HEK293 (cell line): ENCODE data around the gene PZP.
"Not testable (repeated sequence)": the region's sequence is repeated elsewhere in the genome, so short reads cannot be mapped to it uniquely, and the experiment has no call there.

ENCODE experiments used
- CTCF ChIA-PET: fragments of 350-600 bp; formaldehyde crosslinking; extraction: SDS; loops from one replicate; lab custom pipeline; 2021; ENCODE audit warnings: antibody characterized with exemption; lab: Yijun Ruan, JAX
- POLR2A ChIA-PET: fragments of 300-600 bp; formaldehyde crosslinking; extraction: SDS; loops from one replicate; lab custom pipeline; 2020; ENCODE audit warnings: antibody characterized with exemption, inconsistent platforms; lab: Yijun Ruan, JAX
- H3K27ac ChIP-seq: fragments of 200-500 bp; sonication (Bioruptor generic); 2 replicates; pipeline ENCODE4 v1.5.1; 2014; ENCODE audit warnings: low read depth, low read length, control low read depth, inconsistent platforms; ENCODE audit errors: extremely low read depth
- H3K36me3 ChIP-seq, 2 experiments: fragments of 200-500 bp in 1 of 2; sonication (Bioruptor generic) in 1 of 2; 1 replicate in 1 of 2; 2 replicates in 1 of 2; pipeline ENCODE4 v1.5.1; 2014 to 2017; ENCODE audit warnings: inconsistent platforms in 2 of 2, low read length in 2 of 2; ENCODE audit not compliant: control insufficient read depth in 2 of 2, insufficient read depth in 1 of 2
- H3K4me1 ChIP-seq: fragments of 200-500 bp; sonication (Bioruptor generic); 2 replicates; pipeline ENCODE4 v1.5.1; 2014; ENCODE audit warnings: mild to moderate bottlenecking, low read length, inconsistent platforms; ENCODE audit not compliant: control insufficient read depth, insufficient read depth
- H3K4me3 ChIP-seq: 2 replicates; pipeline ENCODE4 v1.5.1; 2011; ENCODE audit warnings: low read depth, mild to moderate bottlenecking, control low read depth, low read length, moderate library complexity
- H3K9me3 ChIP-seq: fragments of 200-500 bp; sonication (Bioruptor generic); 2 replicates; pipeline ENCODE4 v1.5.1; 2014; ENCODE audit warnings: low read depth, low read length, inconsistent platforms; ENCODE audit not compliant: control insufficient read depth, insufficient read depth
- GLI2 ChIP-seq: fragments of 450-650 bp; formaldehyde crosslinking; IDR thresholded peaks from 2 replicates; pipeline ENCODE4; 2017; ENCODE audit warnings: missing biosample characterization, missing genetic modification characterization, low read depth, borderline replicate concordance
- PBX3 ChIP-seq: sonication (generic); formaldehyde crosslinking; IDR thresholded peaks from 2 replicates; pipeline ENCODE4 v1.8.1; 2022; ENCODE audit warnings: mild to moderate bottlenecking, moderate library complexity, missing genetic modification reagents
- PRDM10 ChIP-seq: fragments of 450-650 bp; formaldehyde crosslinking; IDR thresholded peaks from 2 replicates; pipeline ENCODE4 v1.5.1; 2016; ENCODE audit warnings: missing biosample characterization, missing genetic modification characterization
- SCRT1 ChIP-seq: fragments of 450-650 bp; formaldehyde crosslinking; IDR thresholded peaks from 2 replicates; pipeline ENCODE4 v1.5.1; 2016; ENCODE audit warnings: missing biosample characterization, missing genetic modification characterization, borderline replicate concordance
- YY1 ChIP-seq: fragments of 450-650 bp; formaldehyde crosslinking; IDR thresholded peaks from 2 replicates; pipeline ENCODE4 v1.5.1; 2018; ENCODE audit warnings: missing biosample characterization, missing genetic modification characterization
- ZBTB1 ChIP-seq: fragments of 450-650 bp; formaldehyde crosslinking; IDR thresholded peaks from 2 replicates; pipeline ENCODE4 v1.5.1; 2016; ENCODE audit warnings: missing biosample characterization, missing genetic modification characterization
- ZBTB21 ChIP-seq: fragments of 450-650 bp; formaldehyde crosslinking; IDR thresholded peaks from 2 replicates; pipeline ENCODE4 v1.5.1; 2017; ENCODE audit warnings: missing biosample characterization, missing genetic modification characterization
- ZBTB48 ChIP-seq: fragments of 450-650 bp; formaldehyde crosslinking; IDR thresholded peaks from 2 replicates; pipeline ENCODE4 v1.5.1; 2016; ENCODE audit warnings: missing biosample characterization, missing genetic modification characterization
- ZNF10 ChIP-seq: fragments of 450-650 bp; formaldehyde crosslinking; IDR thresholded peaks from 2 replicates; pipeline ENCODE4 v1.5.1; 2017; ENCODE audit warnings: missing biosample characterization, missing genetic modification characterization
- ZNF133 ChIP-seq: fragments of 450-650 bp; formaldehyde crosslinking; IDR thresholded peaks from 2 replicates; pipeline ENCODE4 v1.5.1; 2016; ENCODE audit warnings: missing biosample characterization, missing genetic modification characterization
- ZNF155 ChIP-seq: fragments of 450-650 bp; formaldehyde crosslinking; IDR thresholded peaks from 2 replicates; pipeline ENCODE4 v1.5.1; 2016; ENCODE audit warnings: missing biosample characterization, missing genetic modification characterization
- ZNF174 ChIP-seq: fragments of 450-650 bp; formaldehyde crosslinking; IDR thresholded peaks from 2 replicates; pipeline ENCODE4 v1.5.0; 2017; ENCODE audit warnings: missing biosample characterization, mild to moderate bottlenecking, missing genetic modification characterization
- ZNF202 ChIP-seq: fragments of 450-650 bp; formaldehyde crosslinking; IDR thresholded peaks from 2 replicates; pipeline ENCODE4 v1.5.1; 2016; ENCODE audit warnings: missing biosample characterization, missing genetic modification characterization, borderline replicate concordance
- ZNF239 ChIP-seq: fragments of 450-650 bp; formaldehyde crosslinking; IDR thresholded peaks from 2 replicates; pipeline ENCODE4 v1.5.1; 2016; ENCODE audit warnings: missing biosample characterization, missing genetic modification characterization
- ZNF311 ChIP-seq: fragments of 450-650 bp; formaldehyde crosslinking; IDR thresholded peaks from 2 replicates; pipeline ENCODE4 v1.5.1; 2017; ENCODE audit warnings: missing biosample characterization, missing genetic modification characterization, borderline replicate concordance
- ZNF423 ChIP-seq: fragments of 450-650 bp; formaldehyde crosslinking; IDR thresholded peaks from 2 replicates; pipeline ENCODE4 v1.5.1; 2016; ENCODE audit warnings: missing biosample characterization, missing genetic modification characterization
- ZNF426 ChIP-seq: fragments of 450-650 bp; formaldehyde crosslinking; IDR thresholded peaks from 2 replicates; pipeline ENCODE4 v1.5.1; 2017; ENCODE audit warnings: missing biosample characterization, missing genetic modification characterization, mild to moderate bottlenecking, inconsistent platforms, moderate library complexity
- ZNF473 ChIP-seq: fragments of 450-650 bp; formaldehyde crosslinking; IDR thresholded peaks from 2 replicates; pipeline ENCODE4 v1.5.1; 2017; ENCODE audit warnings: missing biosample characterization, missing genetic modification characterization
- ZNF48 ChIP-seq: fragments of 450-650 bp; formaldehyde crosslinking; IDR thresholded peaks from 2 replicates; pipeline ENCODE4 v1.5.1; 2016; ENCODE audit warnings: missing biosample characterization, missing genetic modification characterization
- ZNF501 ChIP-seq: fragments of 450-650 bp; formaldehyde crosslinking; IDR thresholded peaks from 2 replicates; pipeline ENCODE4 v1.5.1; 2016; ENCODE audit warnings: missing biosample characterization, missing genetic modification characterization
- ZNF514 ChIP-seq: fragments of 450-650 bp; formaldehyde crosslinking; IDR thresholded peaks from 2 replicates; pipeline ENCODE4 v1.5.1; 2016; ENCODE audit warnings: missing biosample characterization, missing genetic modification characterization
- ZNF530 ChIP-seq: fragments of 450-650 bp; formaldehyde crosslinking; IDR thresholded peaks from 2 replicates; pipeline ENCODE4 v1.5.1; 2016; ENCODE audit warnings: low read depth, missing biosample characterization, missing genetic modification characterization
- ZNF571 ChIP-seq: fragments of 450-650 bp; formaldehyde crosslinking; IDR thresholded peaks from 2 replicates; pipeline ENCODE4 v1.5.0; 2017; ENCODE audit warnings: missing biosample characterization, missing genetic modification characterization
- ZNF600 ChIP-seq: fragments of 450-650 bp; formaldehyde crosslinking; IDR thresholded peaks from 2 replicates; pipeline ENCODE4 v1.5.1; 2016; ENCODE audit warnings: missing biosample characterization, missing genetic modification characterization
- ZNF670 ChIP-seq: fragments of 450-650 bp; formaldehyde crosslinking; IDR thresholded peaks from 2 replicates; pipeline ENCODE4 v1.5.1; 2016; ENCODE audit warnings: missing biosample characterization, missing genetic modification characterization, low read depth
- ZNF677 ChIP-seq: fragments of 450-650 bp; IDR thresholded peaks from 2 replicates; pipeline ENCODE4 v1.5.0; 2018; ENCODE audit warnings: missing biosample characterization, mild to moderate bottlenecking, missing genetic modification characterization, moderate library complexity
- ZNF837 ChIP-seq: fragments of 450-650 bp; formaldehyde crosslinking; IDR thresholded peaks from 2 replicates; pipeline ENCODE4 v1.5.1; 2016; ENCODE audit warnings: missing biosample characterization, missing genetic modification characterization

The PZP gene

GRCh38 chr12:9221483-9221882 is 13.3 kb upstream of the PZP start:
- ChIA-PET CTCF (no interaction called here), POLR2A (no interaction called here)
- no peak overlapping the region for H3K4me3 ChIP-seq
- no peak overlapping the region for H3K27ac ChIP-seq
- H3K9me3 ChIP-seq: no peaks in the 10 kb centered on the region
- H3K4me1 ChIP-seq: no peaks in the 10 kb centered on the region
- H3K36me3 ChIP-seq: no peaks in the 10 kb centered on the region
- TF ChIP-seq ZNF473 (tag by site-specific recombination): no peak
- no peak for TF ChIP-seq ZNF670
- TF ChIP-seq ZNF423 (tag by site-specific recombination): no peak
- no peak for TF ChIP-seq ZBTB21 (tag by site-specific recombination)
- TF ChIP-seq ZNF837 (tag by site-specific recombination): no peak
- no peak for TF ChIP-seq ZNF677 (tag by site-specific recombination)
- no peak for TF ChIP-seq ZBTB1 (tag by site-specific recombination)
- TF ChIP-seq, all 188 proteins: peak for 0

- POLR2A ChIA-PET, H3K4me3 ChIP-seq, H3K27ac ChIP-seq, H3K36me3 ChIP-seq, CTCF ChIA-PET, H3K4me1 ChIP-seq, H3K9me3 ChIP-seq: not testable (repeated sequence)
Measured at GRCh38 chr12:9221011-9221410, 12.8 kb upstream of the PZP start.

- no peak for TF ChIP-seq GLI2
- TF ChIP-seq ZNF239 (tag by site-specific recombination): no peak
- no peak for TF ChIP-seq PBX3 (CRISPR knock-in tag)
- no peak for TF ChIP-seq ZNF155 (tag by site-specific recombination)
- no peak for TF ChIP-seq ZNF501
- TF ChIP-seq ZNF426 (tag by site-specific recombination): no peak
- TF ChIP-seq ZNF202 (tag by site-specific recombination): no peak
- TF ChIP-seq ZNF837 (tag by site-specific recombination): no peak
- no peak for TF ChIP-seq ZNF133 (tag by site-specific recombination)
- no peak for TF ChIP-seq ZNF530
- no peak for TF ChIP-seq ZNF571 (tag by site-specific recombination)
- TF ChIP-seq ZNF174 (tag by site-specific recombination): no peak
- no peak for TF ChIP-seq ZNF10 (tag by site-specific recombination)
- H3K4me3 ChIP-seq: no peak overlapping the region
- ChIA-PET POLR2A (no interaction called here), CTCF (no interaction called here)
- H3K27ac ChIP-seq: no peak overlapping the region
- no peaks in the 10 kb centered on the region for H3K36me3 ChIP-seq
- H3K9me3 ChIP-seq: no peaks in the 10 kb centered on the region
- no peaks in the 10 kb centered on the region for H3K4me1 ChIP-seq
Measured at GRCh38 chr12:9214534-9214933, 6.3 kb upstream of the PZP start.

- Histone ChIP-seq H3K36me3 (no peaks in the 10 kb centered on the region), H3K27ac (no peak overlapping the region), H3K4me3 (no peak overlapping the region), H3K4me1 (no peaks in the 10 kb centered on the region), H3K9me3 (no peaks in the 10 kb centered on the region)
- POLR2A ChIA-PET: no interaction called here
- CTCF ChIA-PET: no interaction called here
- TF ChIP-seq ZNF514 (tag by site-specific recombination) (no peak), SCRT1 (tag by site-specific recombination) (no peak), ZNF600 (tag by site-specific recombination) (no peak), ZNF311 (tag by site-specific recombination) (no peak), PRDM10 (tag by site-specific recombination) (no peak), ZBTB48 (no peak), YY1 (tag by site-specific recombination) (no peak), ZNF48 (tag by site-specific recombination) (no peak)
Measured at GRCh38 chr12:9211687-9212086, 3.5 kb upstream of the PZP start.
